Mesodermal cell (in vitro differentiated cells): Measurements from ENCODE around the gene JOSD1.
"Not testable (repeated sequence)": the region's sequence is repeated elsewhere in the genome, so short reads cannot be mapped to it uniquely, and the experiment has no call there.

ENCODE experiments used
- H3K27ac ChIP-seq: 2 replicates; pipeline ENCODE4 v1.7.0; 2013; ENCODE audit warnings: mild to moderate bottlenecking, low read depth, low read length, moderate library complexity; ENCODE audit not compliant: severe bottlenecking
- H3K36me3 ChIP-seq: 2 replicates; pipeline ENCODE4 v1.7.1; 2013; ENCODE audit warnings: mild to moderate bottlenecking, low read length, moderate library complexity; ENCODE audit not compliant: control insufficient read depth, insufficient read depth
- H3K4me1 ChIP-seq: one replicate; pipeline ENCODE4 v1.7.1; 2013; ENCODE audit warnings: mild to moderate bottlenecking, low read length; ENCODE audit not compliant: insufficient read depth, control insufficient read depth, poor library complexity, severe bottlenecking
- H3K4me3 ChIP-seq: 2 replicates; pipeline ENCODE4 v1.7.0; 2013; ENCODE audit warnings: low read length, control low read depth, mild to moderate bottlenecking; ENCODE audit not compliant: insufficient read depth, poor library complexity, severe bottlenecking; ENCODE audit errors: extremely low read depth
- H3K9me3 ChIP-seq: 2 replicates; pipeline ENCODE4 v1.7.1; 2013; ENCODE audit warnings: mild to moderate bottlenecking, low read length, moderate library complexity; ENCODE audit not compliant: control insufficient read depth
- WGBS, 2 experiments: methylation state at CpG; one replicate each; pipeline ENCODE4 v1.1.5; 2013; ENCODE audit warnings: missing lambda C conversion rate in 2 of 2; ENCODE audit not compliant: insufficient coverage in 2 of 2; 5-methylcytosine and 5-hydroxymethylcytosine counted together

JOSD1 gene

GRCh38 chr22:38649841-38650522 is 50.8 kb downstream of the JOSD1 start:
- 88% methylated on average over 1 of the region's 5 CpGs; no CpG with 5 or more reads in 1 of the 2 experiments for WGBS, 2 experiments
- Histone ChIP-seq H3K9me3 (no peaks in the 10 kb centered on the region), H3K36me3 (peaks cover 4% of the 10 kb centered on the region), H3K4me3 (no peak overlapping the region), H3K27ac (no peak overlapping the region), H3K4me1 (no peaks in the 10 kb centered on the region)

GRCh38 chr22:38645430-38645829 is 55.3 kb downstream of the JOSD1 start:
- no peak overlapping the region for H3K27ac ChIP-seq
- WGBS, 2 experiments: 88 to 93% methylated on average over 2 to 6 of the region's 6 CpGs
- no peaks in the 10 kb centered on the region for H3K9me3 ChIP-seq
- H3K4me3 ChIP-seq: no peak overlapping the region
- H3K4me1 ChIP-seq: no peaks in the 10 kb centered on the region
- peaks cover 4% of the 10 kb centered on the region for H3K36me3 ChIP-seq

- not testable (repeated sequence) for H3K9me3 ChIP-seq, H3K27ac ChIP-seq, H3K4me3 ChIP-seq, H3K36me3 ChIP-seq, H3K4me1 ChIP-seq
- WGBS, 2 experiments: 94 to 96% methylated on average over 2 of the region's 5 CpGs
Observed at GRCh38 chr22:38644245-38644644, 56.5 kb downstream of the JOSD1 start.

- peaks cover 8% of the 10 kb centered on the region for H3K36me3 ChIP-seq
- H3K27ac ChIP-seq: no peak overlapping the region
- WGBS, 2 experiments: 91 to 100% methylated on average over 3 of the region's 13 CpGs
- peaks cover 3% of the 10 kb centered on the region for H3K4me1 ChIP-seq
- H3K9me3 ChIP-seq: no peaks in the 10 kb centered on the region
- no peak overlapping the region for H3K4me3 ChIP-seq
Observed at GRCh38 chr22:38641476-38642040, 59.2 kb downstream of the JOSD1 start.

- H3K27ac ChIP-seq: no peak overlapping the region
- WGBS, 2 experiments: 90 to 100% methylated on average over 2 to 3 of the region's 3 CpGs
- no peaks in the 10 kb centered on the region for H3K9me3 ChIP-seq
- H3K4me1 ChIP-seq: peaks cover 3% of the 10 kb centered on the region
- H3K36me3 ChIP-seq: peaks cover 8% of the 10 kb centered on the region
- no peak overlapping the region for H3K4me3 ChIP-seq
Observed at GRCh38 chr22:38638728-38639127, 62.0 kb downstream of the JOSD1 start.

GRCh38 chr22:38638216-38638615 is 62.5 kb downstream of the JOSD1 start:
- no peak overlapping the region for H3K27ac ChIP-seq
- H3K9me3 ChIP-seq: no peaks in the 10 kb centered on the region
- H3K4me3 ChIP-seq: no peak overlapping the region
- 85 to 100% methylated on average over 2 of the region's 2 CpGs for WGBS, 2 experiments
- H3K36me3 ChIP-seq: peaks cover 8% of the 10 kb centered on the region
- H3K4me1 ChIP-seq: peaks cover 3% of the 10 kb centered on the region
